Testis (tissue), 3 donors: ENCODE measurements around the gene THBS3. TPM values are rescaled to one million over a fixed set of nuclear protein-coding genes. Genes with fewer than 3 reads are reported as not detected.
"Not testable (repeated sequence)": the region's sequence is repeated elsewhere in the genome, so short reads cannot be mapped to it uniquely, and the experiment has no call there.

Source experiments
- DNase-seq: peaks from one replicate; pipeline ENCODE4 v3.0.0-alpha.2; 2019
- H3K27ac ChIP-seq, 2 donors: fragments of 200-600 bp; sonication (generic); one replicate each; pipeline ENCODE4 v1.5.1; 2019
- H3K27me3 ChIP-seq: fragments of 200-600 bp; sonication (generic); one replicate; pipeline ENCODE4 v1.5.1; 2019
- H3K36me3 ChIP-seq: fragments of 200-600 bp; sonication (generic); one replicate; pipeline ENCODE4 v1.5.1; 2017; ENCODE audit warnings: low read depth; ENCODE audit errors: missing control alignments
- H3K4me1 ChIP-seq: fragments of 200-600 bp; sonication (generic); one replicate; pipeline ENCODE4 v1.5.1; 2019
- H3K4me3 ChIP-seq, 2 donors: fragments of 200-600 bp; sonication (generic); one replicate each; pipeline ENCODE4 v1.5.1; 2017 to 2019
- H3K9me3 ChIP-seq: fragments of 200-600 bp; sonication (generic); one replicate; pipeline ENCODE4 v1.5.1; 2017
- CTCF ChIP-seq, 3 experiments: fragments of 450-650 bp in 2 of 3; fragments of 200-600 bp in 1 of 3; sonication (generic) in 1 of 3; IDR thresholded peaks; one replicate each; pipeline ENCODE4 v1.5.1; 2016 to 2019; ENCODE audit warnings: antibody characterized with exemption in 3 of 3, mild to moderate bottlenecking in 2 of 3, moderate library complexity in 1 of 3
- POLR2A ChIP-seq: fragments of 450-650 bp; IDR thresholded peaks from one replicate; pipeline ENCODE4 v1.6.1; 2017; ENCODE audit warnings: antibody characterized with exemption, mild to moderate bottlenecking, moderate library complexity
- WGBS, 2 donors: methylation state at CpG; one replicate each; pipeline ENCODE4 v1.1.5; 2018; 5-methylcytosine and 5-hydroxymethylcytosine counted together
- intact Hi-C: fragments of 100-400 bp; cut with DNase I; formaldehyde crosslinking; loops from one replicate; pipeline ENCODE4 v1.15.1; 2023; ENCODE audit warnings: low total_unique reads
- polyA plus RNA-seq: library from polyadenylated mRNA; stranded (reverse); fragments of 350-450 nt; fragmentation: Illumina TruSeq; extraction: RNeasy Lipid Tissue Mini Kit (QIAGEN cat#74804); gene quantifications from one replicate; pipeline ENCODE4 v1.2.3, GENCODE V29; 2014; ENCODE audit warnings: low read depth, low replicate concordance; ENCODE audit not compliant: insufficient read depth
- total RNA-seq, 2 donors: library from RNA; depleted of rRNA; stranded (reverse); fragments of >200 nt; gene quantifications; one replicate each; pipeline ENCODE4 v1.2.3, GENCODE V29; 2016

The THBS3 gene
- total and polyA plus RNA-seq, 3 donors from 2014 or later = 37.1 to 82.9 (median 68.1) TPM

- WGBS, 2 donors = 27 to 46% methylated on average over 7 to 23 of the region's 23 CpGs
- Histone ChIP-seq H3K27ac (peak overlapping the region in 1 of 2 donors; percentile 32), H3K4me3 (peak overlapping the region; percentile 5 to 47), H3K27me3 (no peaks in the 10 kb centered on the region), H3K9me3 (no peaks in the 10 kb centered on the region), H3K36me3 (no peaks in the 10 kb centered on the region), H3K4me1 (peaks cover 36% of the 10 kb centered on the region)
- DNase-seq = peak; percentile 94
- intact Hi-C loops = loop anchor here (10.0 kb wide), 2 partner anchors 74 to 344 kb away; partner anchors contain the start of gene RUSC1
- TF ChIP-seq POLR2A (no peak), CTCF (IDR thresholded peaks at IDR 0.05) (peak; percentile 95 to 99 (median 98))
Measured at GRCh38 chr1:155250633-155251449, 43.1 kb upstream of the THBS3 start.

GRCh38 chr1:155250246-155250632 is 42.5 kb upstream of the THBS3 start:
- H3K27ac ChIP-seq = no peak overlapping the region
- H3K27me3 ChIP-seq = no peaks in the 10 kb centered on the region
- no peaks in the 10 kb centered on the region for H3K36me3 ChIP-seq
- no peak for DNase-seq
- H3K4me3 ChIP-seq = peak overlapping the region; percentile 5 to 47
- intact Hi-C loops = loop anchor here (10.0 kb wide), 2 partner anchors 75 to 345 kb away; partner anchors contain the start of gene RUSC1
- peaks cover 33% of the 10 kb centered on the region for H3K4me1 ChIP-seq
- TF ChIP-seq CTCF (IDR thresholded peaks at IDR 0.05) (no peak), POLR2A (no peak)
- no peaks in the 10 kb centered on the region for H3K9me3 ChIP-seq
- WGBS, 2 donors = 40% methylated on average over 24 of the region's 28 CpGs; no CpG with 5 or more reads in 1 of the 2 donors

- no peak overlapping the region for H3K27ac ChIP-seq
- TF ChIP-seq POLR2A = no peak
- DNase-seq = no peak
- peaks cover 24% of the 10 kb centered on the region for H3K4me1 ChIP-seq
- no peaks in the 10 kb centered on the region for H3K27me3 ChIP-seq
- H3K4me3 ChIP-seq = no peak overlapping the region
- intact Hi-C loops = no loop called here
- WGBS, 2 donors = 86 to 91% methylated on average over 18 to 26 of the region's 26 CpGs
- H3K36me3 ChIP-seq = no peaks in the 10 kb centered on the region
- no peaks in the 10 kb centered on the region for H3K9me3 ChIP-seq
Measured at GRCh38 chr1:155247667-155248553, 40.2 kb upstream of the THBS3 start.

DNA sequence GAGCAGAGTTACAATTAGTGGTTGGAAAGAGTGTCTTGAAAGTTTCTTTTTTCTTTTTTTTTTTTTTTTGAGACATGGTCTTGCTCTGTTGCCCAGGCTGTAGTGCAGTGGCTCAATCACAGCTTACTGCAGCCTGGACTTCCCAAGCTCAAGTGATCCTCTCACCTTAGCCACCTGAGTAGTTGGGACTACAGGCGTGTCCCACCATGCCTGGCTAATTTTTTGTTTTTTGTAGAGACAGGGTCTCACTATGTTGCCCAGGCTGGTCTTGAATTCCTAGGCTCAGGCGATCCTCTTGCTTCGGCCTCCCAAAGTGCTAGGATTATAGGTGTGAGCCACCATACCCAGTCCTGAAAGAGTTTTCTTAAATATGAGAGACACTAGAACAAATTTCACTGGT is 39.1 kb upstream of the THBS3 start:
- H3K36me3 ChIP-seq, H3K27me3 ChIP-seq, H3K9me3 ChIP-seq, H3K4me3 ChIP-seq, DNase-seq, intact Hi-C loops, H3K27ac ChIP-seq: not testable (repeated sequence)
- WGBS, 2 donors = 94 to 96% methylated on average over 3 of the region's 3 CpGs
- H3K4me1 ChIP-seq = peaks cover 21% of the 10 kb centered on the region

DNA sequence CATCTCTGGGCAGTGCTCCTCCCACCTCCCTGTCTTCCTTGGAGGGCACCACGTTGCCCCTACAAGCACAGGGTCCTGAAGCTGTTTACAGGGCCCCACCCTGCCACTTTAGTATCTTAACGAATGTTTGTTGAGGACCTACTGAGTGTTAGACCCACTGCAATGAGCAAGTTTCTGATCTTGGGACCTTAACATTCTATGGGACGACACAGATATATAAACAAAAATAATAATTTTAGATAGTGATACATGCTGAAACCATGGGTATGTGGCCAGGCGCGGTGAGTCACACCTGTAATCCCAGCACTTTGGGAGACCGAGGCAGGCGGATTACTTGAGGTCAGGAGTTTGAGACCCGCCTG is 37.4 kb upstream of the THBS3 start:
- no peak for TF ChIP-seq POLR2A
- TF ChIP-seq CTCF (IDR thresholded peaks at IDR 0.05) = no peak
- peak overlapping the region; percentile 64 to 72 for H3K4me3 ChIP-seq
- DNase-seq = no peak
- intact Hi-C loops = no loop called here
- H3K9me3 ChIP-seq = no peaks in the 10 kb centered on the region
- H3K27me3 ChIP-seq = no peaks in the 10 kb centered on the region
- 42 to 48% methylated on average over 8 of the region's 8 CpGs for WGBS, 2 donors
- H3K4me1 ChIP-seq = peaks cover 8% of the 10 kb centered on the region
- no peaks in the 10 kb centered on the region for H3K36me3 ChIP-seq
- peak overlapping the region; percentile 81 to 94 for H3K27ac ChIP-seq
